ENCODE measurements around the gene C20orf204.

- TF ChIP-seq CTCF (IDR thresholded peaks at IDR 0.05; ENCODE audit: borderline replicate concordance, extremely low read depth, low read length, poor library complexity, severe bottlenecking) (no peak), EZH2 (IDR thresholded peaks at IDR 0.05; ENCODE audit: borderline replicate concordance, low read depth, low read length, severe bottlenecking) (no peak)
These were observed 17.2 kb downstream of the C20orf204 start for GRCh38 chr20:64052987-64053840.
